ENCODE data around the gene ZCCHC4. TPM values are rescaled to one million over a fixed set of nuclear protein-coding genes. Genes with fewer than 3 reads are reported as not detected.

ZCCHC4 gene
- total and polyA plus RNA-seq, 7 donors, result 3.5 to 21.8 (median 9.1) TPM

- no peak overlapping the region for H3K27ac ChIP-seq
- no peak for DNase-seq
- H3K27me3 ChIP-seq, result no peaks in the 10 kb centered on the region
- WGBS, 2 donors, result 96% methylated on average over 2 of the region's 2 CpGs
- intact Hi-C loops (cut with DNase I), result no loop called here
- H3K4me3 ChIP-seq, result no peak overlapping the region
- no peaks in the 10 kb centered on the region for H3K36me3 ChIP-seq
- no peaks in the 10 kb centered on the region for H3K9me3 ChIP-seq
- H3K4me1 ChIP-seq, result peaks cover 0 to 3% (median under 1%) of the 10 kb centered on the region in 4 donors
- no peak for TF ChIP-seq CTCF (IDR thresholded peaks at IDR 0.05)
- no peak for TF ChIP-seq POLR2AphosphoS5 (IDR thresholded peaks at IDR 0.05)
- no peak for TF ChIP-seq POLR2A (IDR thresholded peaks at IDR 0.05)
- no peak for TF ChIP-seq EP300 (IDR thresholded peaks at IDR 0.05)
Measured at GRCh38 chr4:25343671-25344070, 31.1 kb downstream of the ZCCHC4 start.

- WGBS, 2 donors, result 83% methylated on average over 5 of the region's 5 CpGs
- Histone ChIP-seq H3K4me1 (peaks cover 0 to 14% (median 6%) of the 10 kb centered on the region in 4 donors), H3K4me3 (no peak overlapping the region), H3K36me3 (no peaks in the 10 kb centered on the region), H3K27me3 (no peaks in the 10 kb centered on the region), H3K27ac (no peak overlapping the region), H3K9me3 (no peaks in the 10 kb centered on the region)
- intact Hi-C loops (cut with DNase I), result no loop called here
- TF ChIP-seq CTCF (IDR thresholded peaks at IDR 0.05) (no peak), POLR2A (IDR thresholded peaks at IDR 0.05) (no peak), POLR2AphosphoS5 (IDR thresholded peaks at IDR 0.05) (no peak), EP300 (IDR thresholded peaks at IDR 0.05) (no peak)
- DNase-seq, result no peak
Measured at GRCh38 chr4:25345744-25346143, 33.2 kb downstream of the ZCCHC4 start.

- Histone ChIP-seq H3K27me3 (no peaks in the 10 kb centered on the region), H3K4me1 (peaks cover 0 to 14% (median 6%) of the 10 kb centered on the region in 4 donors), H3K4me3 (no peak overlapping the region), H3K36me3 (no peaks in the 10 kb centered on the region), H3K27ac (no peak overlapping the region), H3K9me3 (no peaks in the 10 kb centered on the region)
- intact Hi-C loops (cut with DNase I), result no loop called here
- 71 to 87% methylated on average over 3 of the region's 3 CpGs for WGBS, 2 donors
- no peak for DNase-seq
- TF ChIP-seq POLR2A (IDR thresholded peaks at IDR 0.05) (no peak), EP300 (IDR thresholded peaks at IDR 0.05) (no peak), POLR2AphosphoS5 (IDR thresholded peaks at IDR 0.05) (no peak)
Measured at GRCh38 chr4:25346913-25347312, 34.3 kb downstream of the ZCCHC4 start.

- 90 to 93% methylated on average over 2 of the region's 2 CpGs for WGBS, 2 donors
- Histone ChIP-seq H3K27ac (no peak overlapping the region), H3K4me3 (no peak overlapping the region), H3K27me3 (no peaks in the 10 kb centered on the region), H3K9me3 (no peaks in the 10 kb centered on the region), H3K4me1 (peaks cover 0 to 14% (median 6%) of the 10 kb centered on the region in 4 donors), H3K36me3 (no peaks in the 10 kb centered on the region)
- no peak for DNase-seq
- intact Hi-C loops (cut with DNase I), result no loop called here
- TF ChIP-seq EP300 (IDR thresholded peaks at IDR 0.05) (no peak), POLR2A (IDR thresholded peaks at IDR 0.05) (no peak), POLR2AphosphoS5 (IDR thresholded peaks at IDR 0.05) (no peak), CTCF (IDR thresholded peaks at IDR 0.05) (no peak)
Measured at GRCh38 chr4:25347473-25347872, 34.9 kb downstream of the ZCCHC4 start.

- no peak overlapping the region for H3K27ac ChIP-seq
- WGBS, 2 donors, result 71 to 74% methylated on average over 2 of the region's 2 CpGs
- H3K36me3 ChIP-seq, result peaks cover 0 to 3% (median 0%) of the 10 kb centered on the region in 4 donors
- DNase-seq, result no peak
- intact Hi-C loops (cut with DNase I), result no loop called here
- TF ChIP-seq EP300 (IDR thresholded peaks at IDR 0.05), result no peak
- TF ChIP-seq POLR2A (IDR thresholded peaks at IDR 0.05), result no peak
- TF ChIP-seq CTCF (IDR thresholded peaks at IDR 0.05), result no peak
- TF ChIP-seq POLR2AphosphoS5 (IDR thresholded peaks at IDR 0.05), result no peak
- H3K9me3 ChIP-seq, result no peaks in the 10 kb centered on the region
- no peak overlapping the region for H3K4me3 ChIP-seq
- no peaks in the 10 kb centered on the region for H3K27me3 ChIP-seq
- H3K4me1 ChIP-seq, result peaks cover 0 to 14% (median 6%) of the 10 kb centered on the region in 4 donors
Measured at GRCh38 chr4:25347971-25348370, 35.4 kb downstream of the ZCCHC4 start.
